Activated CD4-positive, alpha-beta T cell treated with anti-CD3 and anti-CD28 coated beads, Interleukin-2, Interleukin-4, amounts not matched to agents 100 ng/mL and 50 ng/mL, durations not matched to agents 16 hours and 8 hours (primary cell): ENCODE data around the gene U2AF1L4.

Source experiments
- DNase-seq: peaks from one replicate; pipeline ENCODE4 v3.0.0-alpha.2; 2020; ENCODE audit warnings: low spot score

Gene U2AF1L4

GRCh38 chr19:35740423-35741202 lies 4.6 kb downstream of the U2AF1L4 start:
- DNase-seq: peak; percentile 96

- no peak for DNase-seq
These were observed 5.2 kb downstream of the U2AF1L4 start for GRCh38 chr19:35740108-35740422.

- DNase-seq: no peak
These were observed 5.7 kb downstream of the U2AF1L4 start for GRCh38 chr19:35739275-35740107.

GRCh38 chr19:35738887-35739229 lies 6.4 kb downstream of the U2AF1L4 start:
- no peak for DNase-seq

- DNase-seq: no peak
These were observed 7.0 kb downstream of the U2AF1L4 start for GRCh38 chr19:35738021-35738886.

- DNase-seq: no peak
These were observed 8.0 kb downstream of the U2AF1L4 start for GRCh38 chr19:35736913-35737886.

- no peak for DNase-seq
These were observed 10.3 kb downstream of the U2AF1L4 start for GRCh38 chr19:35734889-35735288.

- DNase-seq: no peak
These were observed 10.9 kb downstream of the U2AF1L4 start for GRCh38 chr19:35734273-35734672.

GRCh38 chr19:35733180-35734125 lies 11.8 kb downstream of the U2AF1L4 start:
- DNase-seq: no peak

GRCh38 chr19:35732540-35733179 lies 12.6 kb downstream of the U2AF1L4 start:
- no peak for DNase-seq

GRCh38 chr19:35731779-35732405 lies 13.3 kb downstream of the U2AF1L4 start:
- DNase-seq: no peak

GRCh38 chr19:35731353-35731752 lies 13.9 kb downstream of the U2AF1L4 start:
- DNase-seq: no peak

- no peak for DNase-seq
These were observed 14.9 kb downstream of the U2AF1L4 start for GRCh38 chr19:35730326-35730725.

- no peak for DNase-seq
These were observed 15.5 kb downstream of the U2AF1L4 start for GRCh38 chr19:35729763-35730162.

- no peak for DNase-seq
These were observed 16.2 kb downstream of the U2AF1L4 start for GRCh38 chr19:35729021-35729420.

- no peak for DNase-seq
These were observed 17.1 kb downstream of the U2AF1L4 start for GRCh38 chr19:35727956-35728706.

GRCh38 chr19:35727053-35727955 lies 17.9 kb downstream of the U2AF1L4 start:
- DNase-seq: no peak
